Mucosa of descending colon (tissue), 3 donors: ENCODE results near the gene FAM13A. TPM values are rescaled to one million over a fixed set of nuclear protein-coding genes. Genes with fewer than 3 reads are reported as not detected.

Experiments used
- ATAC-seq: fragments of 200-7000 bp; cut with Tn5 transposase; one replicate; pipeline ENCODE4 v1.9.1; 2020; ENCODE audit warnings: mild to moderate bottlenecking, moderate library complexity
- DNase-seq, 3 donors: peaks; one replicate each; pipeline ENCODE4 v3.0.0-alpha.2; 2020
- H3K36me3 ChIP-seq: fragments of 200-600 bp; one replicate; pipeline ENCODE4 v1.8.0; 2021; ENCODE audit warnings: low read depth, mild to moderate bottlenecking
- H3K4me1 ChIP-seq: fragments of 200-600 bp; one replicate; pipeline ENCODE4 v1.8.0; 2021; ENCODE audit warnings: low read depth, mild to moderate bottlenecking
- H3K4me3 ChIP-seq: fragments of 200-600 bp; one replicate; pipeline ENCODE4 v1.8.0; 2021; ENCODE audit warnings: mild to moderate bottlenecking
- H3K9me3 ChIP-seq: fragments of 200-600 bp; one replicate; pipeline ENCODE4 v1.8.0; 2021; ENCODE audit warnings: mild to moderate bottlenecking
- intact Hi-C, 2 donors: fragments of 100-400 bp; cut with DNase I in 1 of 2; cut with micrococcal nuclease in 1 of 2; formaldehyde crosslinking; loops; one replicate each; pipeline versions ENCODE4 v1.11.0 to v1.11.1; 2022; cut with DNase I, micrococcal nuclease
- total RNA-seq, 3 donors: library from RNA; stranded (reverse); fragmentation: NEBNext Ultra II Directional in 2 of 3; extraction: Animal tissue kit (Norgen Biotek cat#: 25700) in 2 of 3; gene quantifications; one replicate each; pipeline versions ENCODE4 v1.2.1 to v1.2.4, GENCODE V29; 2021 to 2023
- TF ChIP-seq, protein P1 (sequence below): fragments of 200-600 bp; IDR thresholded peaks from one replicate; pipeline ENCODE4 v1.8.0; 2022; ENCODE audit warnings: antibody characterized with exemption, mild to moderate bottlenecking
- donor health status: DM: no; HTN: no; CAD: no; lungs with moderate emphysema.
- donor health status: DM: no; HTN: no; CAD: no.
- donor health status: DM: no; HTN: yes; CAD: no.

Gene FAM13A
- total RNA-seq, 3 donors from 2014 or later = 41.6 to 60.1 (median 50.2) TPM

- intact Hi-C loops = no loop called here
- H3K4me1 ChIP-seq = no peaks in the 10 kb centered on the region
- TF ChIP-seq, protein P1, sequence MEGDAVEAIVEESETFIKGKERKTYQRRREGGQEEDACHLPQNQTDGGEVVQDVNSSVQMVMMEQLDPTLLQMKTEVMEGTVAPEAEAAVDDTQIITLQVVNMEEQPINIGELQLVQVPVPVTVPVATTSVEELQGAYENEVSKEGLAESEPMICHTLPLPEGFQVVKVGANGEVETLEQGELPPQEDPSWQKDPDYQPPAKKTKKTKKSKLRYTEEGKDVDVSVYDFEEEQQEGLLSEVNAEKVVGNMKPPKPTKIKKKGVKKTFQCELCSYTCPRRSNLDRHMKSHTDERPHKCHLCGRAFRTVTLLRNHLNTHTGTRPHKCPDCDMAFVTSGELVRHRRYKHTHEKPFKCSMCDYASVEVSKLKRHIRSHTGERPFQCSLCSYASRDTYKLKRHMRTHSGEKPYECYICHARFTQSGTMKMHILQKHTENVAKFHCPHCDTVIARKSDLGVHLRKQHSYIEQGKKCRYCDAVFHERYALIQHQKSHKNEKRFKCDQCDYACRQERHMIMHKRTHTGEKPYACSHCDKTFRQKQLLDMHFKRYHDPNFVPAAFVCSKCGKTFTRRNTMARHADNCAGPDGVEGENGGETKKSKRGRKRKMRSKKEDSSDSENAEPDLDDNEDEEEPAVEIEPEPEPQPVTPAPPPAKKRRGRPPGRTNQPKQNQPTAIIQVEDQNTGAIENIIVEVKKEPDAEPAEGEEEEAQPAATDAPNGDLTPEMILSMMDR = no peak
- no peak overlapping the region for H3K4me3 ChIP-seq
- ATAC-seq (no peak), DNase-seq (no peak)
- H3K36me3 ChIP-seq = no peaks in the 10 kb centered on the region
- H3K9me3 ChIP-seq = no peaks in the 10 kb centered on the region
These were observed 309.6 kb downstream of the FAM13A start for GRCh38 chr4:88747351-88747750.

- TF ChIP-seq, protein P1 = no peak
- ATAC-seq (no peak), DNase-seq (no peak)
- no peaks in the 10 kb centered on the region for H3K4me1 ChIP-seq
- no peaks in the 10 kb centered on the region for H3K36me3 ChIP-seq
- intact Hi-C loops = no loop called here
- H3K4me3 ChIP-seq = no peak overlapping the region
- no peaks in the 10 kb centered on the region for H3K9me3 ChIP-seq
These were observed 310.8 kb downstream of the FAM13A start for GRCh38 chr4:88746206-88746605.

GRCh38 chr4:88745581-88746163 lies 311.3 kb downstream of the FAM13A start:
- Histone ChIP-seq H3K36me3 (no peaks in the 10 kb centered on the region), H3K9me3 (no peaks in the 10 kb centered on the region), H3K4me3 (no peak overlapping the region), H3K4me1 (no peaks in the 10 kb centered on the region)
- DNase-seq (no peak), ATAC-seq (no peak)
- intact Hi-C loops = no loop called here
- TF ChIP-seq, protein P1 = no peak

DNA sequence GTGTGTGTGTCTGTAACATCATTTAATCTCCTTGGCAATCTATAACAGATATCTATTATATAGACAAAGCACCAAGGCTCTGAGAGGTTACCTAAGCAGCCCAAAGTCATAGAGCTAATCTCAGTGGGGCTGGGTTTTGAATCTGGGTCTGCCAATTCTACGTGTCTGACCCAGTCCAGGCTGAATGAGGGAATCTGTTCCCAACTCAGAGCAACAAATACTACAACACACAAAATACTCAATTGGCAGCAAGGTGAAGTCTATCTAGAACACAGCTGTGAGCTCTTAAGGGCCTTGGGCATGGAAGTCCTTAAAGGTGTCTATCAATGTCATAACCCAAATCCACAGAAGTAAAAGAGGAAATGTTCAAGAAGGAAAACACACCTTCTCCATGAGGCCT lies 311.8 kb downstream of the FAM13A start:
- H3K9me3 ChIP-seq = no peaks in the 10 kb centered on the region
- H3K36me3 ChIP-seq = no peaks in the 10 kb centered on the region
- H3K4me1 ChIP-seq = no peaks in the 10 kb centered on the region
- no peak overlapping the region for H3K4me3 ChIP-seq
- intact Hi-C loops = no loop called here
- no peak for ATAC-seq
- DNase-seq = no peak
- TF ChIP-seq, protein P1 = no peak

DNA sequence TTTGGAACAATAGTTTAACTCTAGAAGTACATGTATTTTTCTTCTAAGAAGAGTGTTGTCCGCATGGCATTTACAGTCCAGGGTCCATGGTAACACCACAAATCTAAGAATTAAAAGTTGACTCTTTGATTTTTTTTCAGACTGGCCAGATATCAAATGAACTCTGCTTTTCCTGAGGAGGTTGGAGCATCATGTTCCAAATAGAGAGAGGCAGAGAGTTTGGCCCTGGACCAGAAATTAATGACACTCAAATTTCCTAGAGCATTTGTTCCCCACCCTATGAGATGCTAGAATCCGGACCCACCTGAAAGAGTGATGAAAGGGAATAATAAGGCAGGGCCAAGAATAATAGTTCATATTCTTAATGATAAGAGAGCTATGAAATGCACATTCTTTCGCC lies 312.4 kb downstream of the FAM13A start:
- Histone ChIP-seq H3K4me1 (no peaks in the 10 kb centered on the region), H3K9me3 (no peaks in the 10 kb centered on the region), H3K36me3 (no peaks in the 10 kb centered on the region), H3K4me3 (no peak overlapping the region)
- DNase-seq = no peak
- intact Hi-C loops = no loop called here
- ATAC-seq = no peak
- TF ChIP-seq, protein P1 = no peak

GRCh38 chr4:88743696-88744095 lies 313.3 kb downstream of the FAM13A start:
- ATAC-seq = no peak
- H3K4me3 ChIP-seq = no peak overlapping the region
- H3K9me3 ChIP-seq = no peaks in the 10 kb centered on the region
- no peaks in the 10 kb centered on the region for H3K4me1 ChIP-seq
- TF ChIP-seq, protein P1 = no peak
- intact Hi-C loops = no loop called here
- no peak for DNase-seq
- no peaks in the 10 kb centered on the region for H3K36me3 ChIP-seq
